ENCODE measurements around the gene RAI1. TPM values are rescaled to one million over a fixed set of nuclear protein-coding genes. Genes with fewer than 3 reads are reported as not detected.

The RAI1 gene
- total and polyA plus RNA-seq, 12 donors, result 4.2 to 37.3 (median 26.9) TPM

GRCh38 chr17:17847118-17847689, 165.9 kb downstream of the RAI1 start:
- WGBS, 4 donors, result 78 to 83% (median 81%) methylated on average over 16 to 17 of the region's 17 CpGs
- TF ChIP-seq, protein P1, sequence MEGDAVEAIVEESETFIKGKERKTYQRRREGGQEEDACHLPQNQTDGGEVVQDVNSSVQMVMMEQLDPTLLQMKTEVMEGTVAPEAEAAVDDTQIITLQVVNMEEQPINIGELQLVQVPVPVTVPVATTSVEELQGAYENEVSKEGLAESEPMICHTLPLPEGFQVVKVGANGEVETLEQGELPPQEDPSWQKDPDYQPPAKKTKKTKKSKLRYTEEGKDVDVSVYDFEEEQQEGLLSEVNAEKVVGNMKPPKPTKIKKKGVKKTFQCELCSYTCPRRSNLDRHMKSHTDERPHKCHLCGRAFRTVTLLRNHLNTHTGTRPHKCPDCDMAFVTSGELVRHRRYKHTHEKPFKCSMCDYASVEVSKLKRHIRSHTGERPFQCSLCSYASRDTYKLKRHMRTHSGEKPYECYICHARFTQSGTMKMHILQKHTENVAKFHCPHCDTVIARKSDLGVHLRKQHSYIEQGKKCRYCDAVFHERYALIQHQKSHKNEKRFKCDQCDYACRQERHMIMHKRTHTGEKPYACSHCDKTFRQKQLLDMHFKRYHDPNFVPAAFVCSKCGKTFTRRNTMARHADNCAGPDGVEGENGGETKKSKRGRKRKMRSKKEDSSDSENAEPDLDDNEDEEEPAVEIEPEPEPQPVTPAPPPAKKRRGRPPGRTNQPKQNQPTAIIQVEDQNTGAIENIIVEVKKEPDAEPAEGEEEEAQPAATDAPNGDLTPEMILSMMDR (IDR thresholded peaks at IDR 0.05), result no peak
- no peak for TF ChIP-seq POLR2A (IDR thresholded peaks at IDR 0.05)
- no peak for DNase-seq
- Histone ChIP-seq H3K27ac (no peak overlapping the region), H3K9me3 (replicated peaks in 1 of 3) (no peaks in the 10 kb centered on the region), H3K36me3 (replicated peaks in 1 of 2) (peaks cover 0 to 6% of the 10 kb centered on the region in 2 donors), H3K4me3 (no peak overlapping the region), H3K4me1 (replicated peaks in 1 of 2) (peaks cover 24 to 30% of the 10 kb centered on the region in 2 donors), H3K27me3 (no peaks in the 10 kb centered on the region)
- intact Hi-C loops (cut with DNase I), result no loop called here

DNA sequence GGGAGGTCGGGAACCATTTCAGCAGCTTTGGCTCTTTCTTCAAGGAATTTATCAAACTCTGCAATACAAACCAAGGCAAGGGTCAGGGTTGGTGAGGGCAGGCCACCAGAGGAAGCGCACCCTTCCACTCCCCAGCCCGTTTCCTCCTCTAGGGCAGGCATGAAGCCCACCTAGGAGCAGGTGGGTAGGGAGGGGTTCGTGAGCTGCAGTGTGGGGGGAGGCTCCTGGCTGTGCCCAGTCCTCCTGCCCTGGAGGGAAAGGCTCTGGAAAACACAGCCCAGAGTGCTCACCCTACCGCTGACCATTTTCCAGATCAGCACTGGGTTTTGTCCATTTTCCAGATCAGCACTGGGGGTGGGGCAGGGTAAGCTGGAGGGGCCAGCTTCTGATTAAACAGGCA, 166.5 kb downstream of the RAI1 start:
- WGBS, 4 donors, result 83 to 91% (median 86%) methylated on average over 5 of the region's 5 CpGs
- DNase-seq, result no peak
- intact Hi-C loops (cut with DNase I), result no loop called here
- H3K36me3 ChIP-seq (replicated peaks in 1 of 2), result peaks cover 0 to 6% of the 10 kb centered on the region in 2 donors
- H3K27ac ChIP-seq, result peak overlapping the region in 2 of 5 donors; percentile 91 to 93
- TF ChIP-seq, protein P1 (IDR thresholded peaks at IDR 0.05), result no peak
- no peak for TF ChIP-seq POLR2A (IDR thresholded peaks at IDR 0.05)
- H3K4me1 ChIP-seq (replicated peaks in 1 of 2), result peaks cover 21 to 25% of the 10 kb centered on the region in 2 donors
- H3K27me3 ChIP-seq, result no peaks in the 10 kb centered on the region
- H3K9me3 ChIP-seq (replicated peaks in 1 of 3), result no peaks in the 10 kb centered on the region
- no peak overlapping the region for H3K4me3 ChIP-seq

GRCh38 chr17:17848311-17849082, 167.2 kb downstream of the RAI1 start:
- no peaks in the 10 kb centered on the region for H3K9me3 ChIP-seq (replicated peaks in 1 of 3)
- intact Hi-C loops (cut with DNase I), result no loop called here
- WGBS, 4 donors, result 84 to 95% (median 89%) methylated on average over 6 to 10 of the region's 10 CpGs

More at GRCh38 chr17:17848311-17849082, 167.2 kb downstream of the RAI1 start:
- Histone ChIP-seq H3K36me3 (replicated peaks in 1 of 2) (peaks cover 0 to 6% of the 10 kb centered on the region in 2 donors), H3K4me3 (no peak overlapping the region), H3K27me3 (no peaks in the 10 kb centered on the region), H3K27ac (peak overlapping the region in 4 of 5 donors; percentile 42 to 93 (median 80)), H3K4me1 (replicated peaks in 1 of 2) (peaks cover 21 to 25% of the 10 kb centered on the region in 2 donors)
- peak in 1 of 7 donors; percentile 39 for DNase-seq
- TF ChIP-seq POLR2A (IDR thresholded peaks at IDR 0.05), result no peak
- TF ChIP-seq, protein P1 (IDR thresholded peaks at IDR 0.05), result no peak

Measured in adrenal gland (tissue), 12 donors.